WTC11 (cell line): ENCODE results near the gene UVRAG.

ENCODE experiments used
- ATF1 ChIP-seq: sonication (generic); formaldehyde crosslinking; IDR thresholded peaks from 2 replicates; pipeline ENCODE4 v1.8.1; 2023; ENCODE audit warnings: mild to moderate bottlenecking, moderate library complexity, missing genetic modification reagents
- ATF2 ChIP-seq: sonication (generic); formaldehyde crosslinking; IDR thresholded peaks from 2 replicates; pipeline ENCODE4 v1.8.1; 2022; ENCODE audit warnings: low read depth, missing genetic modification reagents, borderline replicate concordance
- CBFB ChIP-seq: sonication (generic); formaldehyde crosslinking; IDR thresholded peaks from 2 replicates; pipeline ENCODE4 v1.8.1; 2022; ENCODE audit warnings: mild to moderate bottlenecking, low read depth, missing genetic modification reagents
- E2F5 ChIP-seq: sonication (generic); formaldehyde crosslinking; IDR thresholded peaks from 2 replicates; pipeline ENCODE4 v1.8.1; 2022; ENCODE audit warnings: mild to moderate bottlenecking, moderate library complexity, missing genetic modification reagents
- MYBL2 ChIP-seq: sonication (generic); formaldehyde crosslinking; IDR thresholded peaks from 2 replicates; pipeline ENCODE4 v1.8.1; 2023; ENCODE audit warnings: mild to moderate bottlenecking, moderate library complexity, missing genetic modification reagents
- RELA ChIP-seq: sonication (generic); formaldehyde crosslinking; IDR thresholded peaks from 2 replicates; pipeline ENCODE4 v1.8.1; 2022; ENCODE audit warnings: missing genetic modification reagents, mild to moderate bottlenecking, borderline replicate concordance
- SMAD4 ChIP-seq: sonication (generic); formaldehyde crosslinking; IDR thresholded peaks from 2 replicates; pipeline ENCODE4 v1.8.0; 2022; ENCODE audit warnings: mild to moderate bottlenecking, missing genetic modification reagents
- SP1 ChIP-seq: sonication (generic); formaldehyde crosslinking; conservative IDR thresholded peaks from 2 replicates; pipeline ENCODE4 v1.8.1; 2022; ENCODE audit warnings: missing genetic modification reagents
- ZNF232 ChIP-seq: sonication (generic); formaldehyde crosslinking; IDR thresholded peaks from 2 replicates; pipeline ENCODE4 v1.8.0; 2022; ENCODE audit warnings: mild to moderate bottlenecking, missing genetic modification reagents
- TF ChIP-seq, protein P1 (sequence below): fragments of 200-600 bp; IDR thresholded peaks from 2 replicates; pipeline ENCODE4 v1.8.0; 2022; ENCODE audit warnings: antibody characterized with exemption
- TF ChIP-seq, protein P2 (sequence below): sonication (generic); formaldehyde crosslinking; IDR thresholded peaks from 2 replicates; pipeline ENCODE4 v1.8.0; 2022; ENCODE audit warnings: mild to moderate bottlenecking, missing genetic modification reagents
- TF ChIP-seq, protein P3 (sequence below): sonication (generic); formaldehyde crosslinking; conservative IDR thresholded peaks from 2 replicates; pipeline ENCODE4 v1.8.1; 2022; ENCODE audit warnings: mild to moderate bottlenecking, missing genetic modification reagents
- TF ChIP-seq, protein P4 (sequence below): fragments of 250-450 bp; sonication (Bioruptor Pico); IDR thresholded peaks from 2 replicates; pipeline ENCODE4 v2.1.2; 2022; ENCODE audit warnings: mild to moderate bottlenecking, moderate library complexity
- TF ChIP-seq, protein P5 (sequence below): sonication (generic); formaldehyde crosslinking; IDR thresholded peaks from 2 replicates; pipeline ENCODE4 v1.8.1; 2022; ENCODE audit warnings: low read depth, mild to moderate bottlenecking, moderate library complexity, missing genetic modification reagents, borderline replicate concordance

GRCh38 chr11:76048763-76049162, 233.8 kb downstream of the UVRAG start:
- TF ChIP-seq, protein P1, sequence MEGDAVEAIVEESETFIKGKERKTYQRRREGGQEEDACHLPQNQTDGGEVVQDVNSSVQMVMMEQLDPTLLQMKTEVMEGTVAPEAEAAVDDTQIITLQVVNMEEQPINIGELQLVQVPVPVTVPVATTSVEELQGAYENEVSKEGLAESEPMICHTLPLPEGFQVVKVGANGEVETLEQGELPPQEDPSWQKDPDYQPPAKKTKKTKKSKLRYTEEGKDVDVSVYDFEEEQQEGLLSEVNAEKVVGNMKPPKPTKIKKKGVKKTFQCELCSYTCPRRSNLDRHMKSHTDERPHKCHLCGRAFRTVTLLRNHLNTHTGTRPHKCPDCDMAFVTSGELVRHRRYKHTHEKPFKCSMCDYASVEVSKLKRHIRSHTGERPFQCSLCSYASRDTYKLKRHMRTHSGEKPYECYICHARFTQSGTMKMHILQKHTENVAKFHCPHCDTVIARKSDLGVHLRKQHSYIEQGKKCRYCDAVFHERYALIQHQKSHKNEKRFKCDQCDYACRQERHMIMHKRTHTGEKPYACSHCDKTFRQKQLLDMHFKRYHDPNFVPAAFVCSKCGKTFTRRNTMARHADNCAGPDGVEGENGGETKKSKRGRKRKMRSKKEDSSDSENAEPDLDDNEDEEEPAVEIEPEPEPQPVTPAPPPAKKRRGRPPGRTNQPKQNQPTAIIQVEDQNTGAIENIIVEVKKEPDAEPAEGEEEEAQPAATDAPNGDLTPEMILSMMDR, result no peak
- no peak for TF ChIP-seq ZNF232
- no peak for TF ChIP-seq RELA (CRISPR knock-in tag)
- no peak for TF ChIP-seq ATF1
- TF ChIP-seq, protein P2, sequence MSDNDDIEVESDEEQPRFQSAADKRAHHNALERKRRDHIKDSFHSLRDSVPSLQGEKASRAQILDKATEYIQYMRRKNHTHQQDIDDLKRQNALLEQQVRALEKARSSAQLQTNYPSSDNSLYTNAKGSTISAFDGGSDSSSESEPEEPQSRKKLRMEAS (CRISPR knock-in tag), result no peak
- no peak for TF ChIP-seq SMAD4 (CRISPR knock-in tag)
- TF ChIP-seq MYBL2 (CRISPR knock-in tag), result no peak
- TF ChIP-seq, protein P3, sequence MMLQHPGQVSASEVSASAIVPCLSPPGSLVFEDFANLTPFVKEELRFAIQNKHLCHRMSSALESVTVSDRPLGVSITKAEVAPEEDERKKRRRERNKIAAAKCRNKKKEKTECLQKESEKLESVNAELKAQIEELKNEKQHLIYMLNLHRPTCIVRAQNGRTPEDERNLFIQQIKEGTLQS (CRISPR knock-in tag), result no peak
- TF ChIP-seq, protein P4, sequence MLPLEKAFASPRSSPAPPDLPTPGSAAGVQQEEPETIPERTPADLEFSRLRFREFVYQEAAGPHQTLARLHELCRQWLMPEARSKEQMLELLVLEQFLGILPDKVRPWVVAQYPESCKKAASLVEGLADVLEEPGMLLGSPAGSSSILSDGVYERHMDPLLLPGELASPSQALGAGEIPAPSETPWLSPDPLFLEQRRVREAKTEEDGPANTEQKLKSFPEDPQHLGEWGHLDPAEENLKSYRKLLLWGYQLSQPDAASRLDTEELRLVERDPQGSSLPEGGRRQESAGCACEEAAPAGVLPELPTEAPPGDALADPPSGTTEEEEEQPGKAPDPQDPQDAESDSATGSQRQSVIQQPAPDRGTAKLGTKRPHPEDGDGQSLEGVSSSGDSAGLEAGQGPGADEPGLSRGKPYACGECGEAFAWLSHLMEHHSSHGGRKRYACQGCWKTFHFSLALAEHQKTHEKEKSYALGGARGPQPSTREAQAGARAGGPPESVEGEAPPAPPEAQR (CRISPR knock-in tag), result no peak
- no peak for TF ChIP-seq CBFB (CRISPR knock-in tag)
- no peak for TF ChIP-seq E2F5 (CRISPR knock-in tag)
- TF ChIP-seq SP1 (CRISPR knock-in tag), result no peak
- TF ChIP-seq, protein P5, sequence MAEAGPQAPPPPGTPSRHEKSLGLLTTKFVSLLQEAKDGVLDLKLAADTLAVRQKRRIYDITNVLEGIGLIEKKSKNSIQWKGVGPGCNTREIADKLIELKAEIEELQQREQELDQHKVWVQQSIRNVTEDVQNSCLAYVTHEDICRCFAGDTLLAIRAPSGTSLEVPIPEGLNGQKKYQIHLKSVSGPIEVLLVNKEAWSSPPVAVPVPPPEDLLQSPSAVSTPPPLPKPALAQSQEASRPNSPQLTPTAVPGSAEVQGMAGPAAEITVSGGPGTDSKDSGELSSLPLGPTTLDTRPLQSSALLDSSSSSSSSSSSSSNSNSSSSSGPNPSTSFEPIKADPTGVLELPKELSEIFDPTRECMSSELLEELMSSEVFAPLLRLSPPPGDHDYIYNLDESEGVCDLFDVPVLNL (CRISPR knock-in tag), result no peak
- TF ChIP-seq ATF2 (CRISPR knock-in tag), result no peak
